ENCODE data around the gene PKN2.

The PKN2 gene

GRCh38 chr1:88683541-88684481 lies at the start of gene PKN2:
Gene PKN2, plus strand, starts transcription at chr1:88684273. Its CDS starts 308 bp downstream, at chr1:88684581.
- DNase-seq = peak; percentile 99

- DNase-seq = no peak
These were observed 49.5 kb upstream of the PKN2 start for GRCh38 chr1:88634538-88634937.

- DNase-seq = no peak
These were observed 44.0 kb upstream of the PKN2 start for GRCh38 chr1:88640060-88640459.

GRCh38 chr1:88645886-88646285 lies 38.2 kb upstream of the PKN2 start:
- DNase-seq = no peak

- DNase-seq = no peak
These were observed 37.4 kb upstream of the PKN2 start for GRCh38 chr1:88646476-88647248.

- DNase-seq = peak; percentile 18
These were observed 36.8 kb upstream of the PKN2 start for GRCh38 chr1:88647249-88647645.

GRCh38 chr1:88647749-88648415 lies 36.2 kb upstream of the PKN2 start:
- no peak for DNase-seq

GRCh38 chr1:88648706-88649105 lies 35.4 kb upstream of the PKN2 start:
- DNase-seq = no peak

- DNase-seq = no peak
These were observed 34.1 kb upstream of the PKN2 start for GRCh38 chr1:88649932-88650331.

GRCh38 chr1:88650676-88651418 lies 33.2 kb upstream of the PKN2 start:
- no peak for DNase-seq

- DNase-seq = no peak
These were observed 28.9 kb upstream of the PKN2 start for GRCh38 chr1:88655140-88655539.

GRCh38 chr1:88655685-88656299 lies 28.3 kb upstream of the PKN2 start:
- peak; percentile 71 for DNase-seq

GRCh38 chr1:88658419-88658818 lies 25.7 kb upstream of the PKN2 start:
- DNase-seq = no peak

GRCh38 chr1:88659552-88659951 lies 24.5 kb upstream of the PKN2 start:
- DNase-seq = no peak

GRCh38 chr1:88661188-88661587 lies 22.9 kb upstream of the PKN2 start:
- DNase-seq = no peak

GRCh38 chr1:88661951-88662699 lies 21.9 kb upstream of the PKN2 start:
- DNase-seq = no peak

GRCh38 chr1:88662723-88663122 lies 21.4 kb upstream of the PKN2 start:
- no peak for DNase-seq

- no peak for DNase-seq
These were observed 15.7 kb upstream of the PKN2 start for GRCh38 chr1:88668405-88668804.

- DNase-seq = no peak
These were observed 13.6 kb upstream of the PKN2 start for GRCh38 chr1:88670462-88670861.

- no peak for DNase-seq
These were observed 10.6 kb upstream of the PKN2 start for GRCh38 chr1:88673446-88673845.

- DNase-seq = peak; percentile 44
These were observed 5.7 kb upstream of the PKN2 start for GRCh38 chr1:88678405-88678804.

Data from hematopoietic multipotent progenitor cell treated with erythropoietin and hydrocortisone succinate and interleukin-3 and kit ligand, for 6 days (in vitro differentiated cells).